Keratinocyte (primary cell): ENCODE results near the gene LIPN. TPM values are rescaled to one million over a fixed set of nuclear protein-coding genes. Genes with fewer than 3 reads are reported as not detected.

Source experiments
- DNase-seq: peaks from one replicate; pipeline ENCODE4 v3.0.0-alpha.2; 2011; ENCODE audit warnings: low read depth, missing footprints, low spot score
- FAIRE-seq: peaks from 2 replicates; lab custom pipeline; 2011; peaks lifted over from hg19 to GRCh38; lab: Jason Lieb, UNC
- H2AFZ ChIP-seq: 2 replicates; pipeline ENCODE4 v1.6.0; 2012; ENCODE audit warnings: low read length, control low read depth, inconsistent platforms; ENCODE audit not compliant: control insufficient read depth
- H3K27ac ChIP-seq: 2 replicates; pipeline ENCODE4 v1.5.1; 2011; ENCODE audit warnings: low read length; ENCODE audit not compliant: control insufficient read depth, insufficient read depth
- H3K27me3 ChIP-seq: 3 replicates; pipeline ENCODE4 v1.6.0; 2011; ENCODE audit warnings: low read length; ENCODE audit not compliant: control insufficient read depth, insufficient read depth; ENCODE audit errors: extremely low read depth
- H3K36me3 ChIP-seq, 2 experiments: 2 replicates in 1 of 2; 3 replicates in 1 of 2; pipeline ENCODE4 v1.5.1; 2011; ENCODE audit warnings: low read length in 2 of 2, mild to moderate bottlenecking in 1 of 2; ENCODE audit not compliant: control insufficient read depth in 2 of 2, insufficient read depth in 2 of 2; ENCODE audit errors: extremely low read depth in 1 of 2
- H3K4me1 ChIP-seq: 3 replicates; pipeline ENCODE4 v1.5.1; 2011; ENCODE audit warnings: low read length; ENCODE audit not compliant: control insufficient read depth, insufficient read depth; ENCODE audit errors: extremely low read depth
- H3K4me2 ChIP-seq: 3 replicates; pipeline ENCODE4 v1.6.0; 2011; ENCODE audit warnings: low read depth, low read length; ENCODE audit not compliant: control insufficient read depth, insufficient read depth; ENCODE audit errors: extremely low read depth
- H3K4me3 ChIP-seq, 3 experiments: fragments of 200-600 bp in 1 of 3; sonication (generic) in 1 of 3; 2 replicates in 2 of 3; 3 replicates in 1 of 3; pipeline ENCODE4 v1.5.1; 2011 to 2016; ENCODE audit warnings: low read length in 3 of 3, mild to moderate bottlenecking in 3 of 3, control low read depth in 2 of 3, inconsistent platforms in 1 of 3, low read depth in 1 of 3, mixed read lengths in 1 of 3, mixed run types in 1 of 3, moderate library complexity in 1 of 3; ENCODE audit not compliant: control insufficient read depth in 2 of 3, insufficient read depth in 2 of 3; ENCODE audit errors: extremely low read depth in 1 of 3
- H3K79me2 ChIP-seq: 2 replicates; pipeline ENCODE4 v1.6.0; 2012; ENCODE audit warnings: low read length; ENCODE audit not compliant: control insufficient read depth, insufficient read depth
- H3K9ac ChIP-seq: 3 replicates; pipeline ENCODE4 v1.6.0; 2011; ENCODE audit warnings: low read length; ENCODE audit not compliant: control insufficient read depth, insufficient read depth; ENCODE audit errors: extremely low read depth
- H3K9me1 ChIP-seq: 3 replicates; pipeline ENCODE4 v1.6.0; 2011; ENCODE audit warnings: low read length; ENCODE audit not compliant: control insufficient read depth, insufficient read depth; ENCODE audit errors: extremely low read depth
- H3K9me3 ChIP-seq: 2 replicates; pipeline ENCODE4 v1.5.1; 2012; ENCODE audit warnings: low read depth, low read length; ENCODE audit not compliant: control insufficient read depth
- H4K20me1 ChIP-seq: 3 replicates; pipeline ENCODE4 v1.6.0; 2011; ENCODE audit warnings: low read length; ENCODE audit not compliant: control insufficient read depth, insufficient read depth; ENCODE audit errors: extremely low read depth
- EZH2 ChIP-seq: IDR thresholded peaks from one replicate; pipeline ENCODE4 v1.6.1; 2012; ENCODE audit warnings: inconsistent platforms, mild to moderate bottlenecking, low read length, moderate library complexity
- dilution Hi-C: fragments of 300-500 bp; cut with MboI; formaldehyde crosslinking; loops from one replicate; pipeline ENCODE4 v1.7.0; 2020; ENCODE audit warnings: low sequenced_read_pairs; ENCODE audit not compliant: extremely low pct_ligation_motif_present
- polyA plus RNA-seq, 5 experiments: library from polyadenylated mRNA; depleted of rRNA in 3 of 5; stranded (reverse) in 3 of 5; stranded (forward) in 1 of 5; unstranded in 1 of 5; fragments of >200 nt; gene quantifications; 1 replicate in 1 of 5; 2 replicates in 3 of 5; 3 replicates in 1 of 5; pipeline versions ENCODE4 v1.2.1 to v1.2.3, GENCODE V29; 2011 to 2012; ENCODE audit warnings: missing spikeins in 2 of 5, low read depth in 1 of 5, low replicate concordance in 1 of 5
- TF ChIP-seq, protein P1 (sequence below), 3 experiments: IDR thresholded peaks in 1 of 3; conservative IDR thresholded peaks in 1 of 3; optimal IDR thresholded peaks in 1 of 3; 2 replicates in 2 of 3; 3 replicates in 1 of 3; pipeline versions ENCODE3 to v1.5.1; 2011; ENCODE audit warnings: low read length in 3 of 3, mild to moderate bottlenecking in 3 of 3, moderate library complexity in 2 of 3, control low read depth in 1 of 3, inconsistent platforms in 1 of 3; ENCODE audit not compliant: insufficient read depth in 2 of 3; ENCODE audit errors: extremely low read depth in 1 of 3

LIPN gene
- polyA plus RNA-seq, 1 donor (not counting 4 experiments of a cell fraction or from before 2014, with no cell fraction given): 0.20 TPM

DNA sequence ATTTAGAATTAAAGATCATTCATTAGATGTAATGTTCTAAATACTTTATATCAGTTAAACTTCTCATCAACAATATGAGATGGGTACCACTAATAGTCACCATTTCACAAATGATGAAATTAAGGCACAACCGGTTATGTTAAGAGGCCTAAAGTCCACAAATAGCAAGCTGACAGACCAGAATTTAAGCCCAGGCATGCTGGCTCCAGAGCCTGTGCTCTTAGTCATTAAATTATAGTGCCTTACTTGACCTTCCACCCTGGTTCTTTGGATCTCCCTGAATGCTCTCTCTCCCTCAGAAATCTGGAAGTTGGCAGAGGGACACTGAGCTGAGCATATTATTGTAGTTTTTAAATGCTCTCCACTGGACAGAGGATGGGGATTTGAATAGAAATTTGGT is 3.6 kb downstream of the LIPN start:
- no peaks in the 10 kb centered on the region for H3K79me2 ChIP-seq
- no peaks in the 10 kb centered on the region for H3K27me3 ChIP-seq
- H3K4me2 ChIP-seq: no peak overlapping the region
- dilution Hi-C loops: no loop called here
- H3K4me3 ChIP-seq: no peak overlapping the region
- H3K9me3 ChIP-seq: no peaks in the 10 kb centered on the region
- no peaks in the 10 kb centered on the region for H3K36me3 ChIP-seq
- no peaks in the 10 kb centered on the region for H3K9me1 ChIP-seq
- DNase-seq: no peak
- no peaks in the 10 kb centered on the region for H4K20me1 ChIP-seq
- TF ChIP-seq, protein P1, sequence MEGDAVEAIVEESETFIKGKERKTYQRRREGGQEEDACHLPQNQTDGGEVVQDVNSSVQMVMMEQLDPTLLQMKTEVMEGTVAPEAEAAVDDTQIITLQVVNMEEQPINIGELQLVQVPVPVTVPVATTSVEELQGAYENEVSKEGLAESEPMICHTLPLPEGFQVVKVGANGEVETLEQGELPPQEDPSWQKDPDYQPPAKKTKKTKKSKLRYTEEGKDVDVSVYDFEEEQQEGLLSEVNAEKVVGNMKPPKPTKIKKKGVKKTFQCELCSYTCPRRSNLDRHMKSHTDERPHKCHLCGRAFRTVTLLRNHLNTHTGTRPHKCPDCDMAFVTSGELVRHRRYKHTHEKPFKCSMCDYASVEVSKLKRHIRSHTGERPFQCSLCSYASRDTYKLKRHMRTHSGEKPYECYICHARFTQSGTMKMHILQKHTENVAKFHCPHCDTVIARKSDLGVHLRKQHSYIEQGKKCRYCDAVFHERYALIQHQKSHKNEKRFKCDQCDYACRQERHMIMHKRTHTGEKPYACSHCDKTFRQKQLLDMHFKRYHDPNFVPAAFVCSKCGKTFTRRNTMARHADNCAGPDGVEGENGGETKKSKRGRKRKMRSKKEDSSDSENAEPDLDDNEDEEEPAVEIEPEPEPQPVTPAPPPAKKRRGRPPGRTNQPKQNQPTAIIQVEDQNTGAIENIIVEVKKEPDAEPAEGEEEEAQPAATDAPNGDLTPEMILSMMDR (optimal IDR thresholded peaks at IDR 0.05 in 1 of 3, IDR thresholded peaks at IDR 0.05 in 1 of 3, conservative IDR thresholded peaks at IDR 0.05 in 1 of 3; ENCODE audit: extremely low read depth in 1 of 3, insufficient read depth in 2 of 3, low read length in 3 of 3): no peak
- TF ChIP-seq EZH2: no peak
- H3K4me1 ChIP-seq: peaks cover 3% of the 10 kb centered on the region
- H2AFZ ChIP-seq: no peak overlapping the region
- no peak for FAIRE-seq
- H3K27ac ChIP-seq: no peak overlapping the region
- no peak overlapping the region for H3K9ac ChIP-seq

DNA sequence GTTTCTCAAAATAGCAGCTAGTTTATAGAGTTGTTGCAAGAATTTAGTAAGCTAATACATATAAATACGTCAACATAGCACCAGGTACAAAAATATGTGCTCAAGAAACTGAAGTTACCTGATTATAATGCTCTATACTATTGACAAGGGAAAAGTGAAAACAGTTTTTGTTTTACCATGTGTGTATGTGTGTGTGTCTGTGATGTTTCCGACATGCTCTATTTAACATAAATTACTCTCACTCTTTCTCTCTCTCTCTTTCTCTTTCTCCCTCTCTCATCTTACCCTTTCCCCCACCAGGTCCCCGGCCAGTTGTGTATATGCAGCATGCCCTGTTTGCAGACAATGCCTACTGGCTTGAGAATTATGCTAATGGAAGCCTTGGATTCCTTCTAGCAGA is 4.3 kb downstream of the LIPN start:
- H3K9ac ChIP-seq: no peak overlapping the region
- H3K27ac ChIP-seq: no peak overlapping the region
- H3K4me1 ChIP-seq: peaks cover 3% of the 10 kb centered on the region
- H4K20me1 ChIP-seq: no peaks in the 10 kb centered on the region
- H3K27me3 ChIP-seq: no peaks in the 10 kb centered on the region
- H3K9me1 ChIP-seq: no peaks in the 10 kb centered on the region
- no peak overlapping the region for H3K4me3 ChIP-seq
- no peak for TF ChIP-seq EZH2
- TF ChIP-seq, protein P1 (optimal IDR thresholded peaks at IDR 0.05 in 1 of 3, IDR thresholded peaks at IDR 0.05 in 1 of 3, conservative IDR thresholded peaks at IDR 0.05 in 1 of 3; ENCODE audit: extremely low read depth in 1 of 3, insufficient read depth in 2 of 3, low read length in 3 of 3): no peak
- H3K9me3 ChIP-seq: no peaks in the 10 kb centered on the region
- no peak overlapping the region for H3K4me2 ChIP-seq
- no peaks in the 10 kb centered on the region for H3K79me2 ChIP-seq
- no peak overlapping the region for H2AFZ ChIP-seq
- FAIRE-seq (no peak), DNase-seq (no peak)
- H3K36me3 ChIP-seq: no peaks in the 10 kb centered on the region
- dilution Hi-C loops: no loop called here
